NB4 (cell line): ENCODE results near the gene TMEM121.
"Not testable (repeated sequence)": the region's sequence is repeated elsewhere in the genome, so short reads cannot be mapped to it uniquely, and the experiment has no call there.

Experiments
- DNase-seq: peaks from one replicate; pipeline ENCODE4 v3.0.0; 2010; ENCODE audit warnings: low read depth
- H3K4me3 ChIP-seq: one replicate; pipeline ENCODE4 v1.5.1; 2011; ENCODE audit warnings: mild to moderate bottlenecking, low read depth, low read length, moderate library complexity
- CTCF ChIP-seq: IDR thresholded peaks from one replicate; pipeline ENCODE4 v1.5.1; 2012; ENCODE audit warnings: low read depth, low read length
- MAX ChIP-seq: IDR thresholded peaks from 2 replicates; pipeline ENCODE4 v1.6.1; 2011; ENCODE audit warnings: low read depth, low read length
- MYC ChIP-seq: IDR thresholded peaks from 2 replicates; pipeline ENCODE4 v1.6.1; 2011; ENCODE audit warnings: low read depth, low read length
- POLR2A ChIP-seq: IDR thresholded peaks from 2 replicates; pipeline ENCODE4 v1.6.1; 2011; ENCODE audit warnings: mild to moderate bottlenecking; ENCODE audit not compliant: insufficient read length; ENCODE audit errors: extremely low read depth

TMEM121 gene

GRCh38 chr14:105568859-105569766 is 42.7 kb downstream of the TMEM121 start:
- no peak for DNase-seq
- no peak overlapping the region for H3K4me3 ChIP-seq
- TF ChIP-seq MYC: no peak
- no peak for TF ChIP-seq POLR2A
- TF ChIP-seq MAX: no peak
- TF ChIP-seq CTCF: no peak

- TF ChIP-seq POLR2A (no peak), MAX (no peak), MYC (no peak), CTCF (no peak)
- DNase-seq: no peak
- no peak overlapping the region for H3K4me3 ChIP-seq
Observed at GRCh38 chr14:105570482-105570881, 44.1 kb downstream of the TMEM121 start.

- not testable (repeated sequence) for DNase-seq, H3K4me3 ChIP-seq
Observed at GRCh38 chr14:105571181-105571951, 45.0 kb downstream of the TMEM121 start.

- not testable (repeated sequence) for DNase-seq, H3K4me3 ChIP-seq
Observed at GRCh38 chr14:105572063-105572462, 45.7 kb downstream of the TMEM121 start.

- H3K4me3 ChIP-seq, DNase-seq: not testable (repeated sequence)
Observed at GRCh38 chr14:105573841-105574240, 47.5 kb downstream of the TMEM121 start.

- H3K4me3 ChIP-seq, DNase-seq: not testable (repeated sequence)
Observed at GRCh38 chr14:105574411-105574810, 48.0 kb downstream of the TMEM121 start.

GRCh38 chr14:105575016-105575700 is 48.8 kb downstream of the TMEM121 start:
- DNase-seq, H3K4me3 ChIP-seq: not testable (repeated sequence)

- no peak for DNase-seq
- TF ChIP-seq CTCF (no peak), POLR2A (no peak), MAX (no peak), MYC (no peak)
- H3K4me3 ChIP-seq: no peak overlapping the region
Observed at GRCh38 chr14:105576525-105577088, 50.2 kb downstream of the TMEM121 start.
